Osteocyte (in vitro differentiated cells): ENCODE results near the gene PADI4. TPM values are rescaled to one million over a fixed set of nuclear protein-coding genes. Genes with fewer than 3 reads are reported as not detected.
A peak's percentile ranks its signal among the peaks of the same experiment; 100 is the strongest.

Experiments
- DNase-seq: peaks from one replicate; pipeline ENCODE4 v3.0.0; 2021; ENCODE audit warnings: mixed read lengths; ENCODE audit not compliant: unreplicated experiment; ENCODE audit errors: extremely low spot score
- H3K27ac Mint-ChIP-seq: one replicate; pipeline ENCODE4 v1.8.0; 2021; ENCODE audit warnings: mild to moderate bottlenecking, mixed read lengths; ENCODE audit not compliant: unreplicated experiment
- H3K27me3 Mint-ChIP-seq: one replicate; pipeline ENCODE4 v1.8.0; 2021; ENCODE audit warnings: mixed read lengths; ENCODE audit not compliant: unreplicated experiment
- H3K36me3 Mint-ChIP-seq: one replicate; pipeline ENCODE4 v1.8.0; 2021; ENCODE audit warnings: mixed read lengths; ENCODE audit not compliant: unreplicated experiment
- H3K4me1 Mint-ChIP-seq: one replicate; pipeline ENCODE4 v1.8.0; 2021; ENCODE audit warnings: mixed read lengths; ENCODE audit not compliant: unreplicated experiment
- H3K4me3 Mint-ChIP-seq: one replicate; pipeline ENCODE4 v1.8.0; 2021; ENCODE audit warnings: mild to moderate bottlenecking, moderate library complexity, mixed read lengths; ENCODE audit not compliant: unreplicated experiment
- H3K9me3 Mint-ChIP-seq: one replicate; pipeline ENCODE4 v1.8.0; 2021; ENCODE audit warnings: mixed read lengths; ENCODE audit not compliant: unreplicated experiment
- CTCF ChIP-seq: fragments of 200-600 bp; sonication (generic); IDR thresholded peaks from 2 replicates; pipeline ENCODE4 v1.5.0; 2021; ENCODE audit warnings: antibody characterized with exemption, mild to moderate bottlenecking, moderate library complexity
- total RNA-seq: library from RNA; stranded (reverse); gene quantifications from 2 replicates; pipeline ENCODE4 v1.2.1, GENCODE V29; 2021

Gene PADI4
- total RNA-seq, 1 donor from 2014 or later, result not detected

GRCh38 chr1:17333081-17333480 lies 25.1 kb downstream of the PADI4 start:
- no peak overlapping the region for H3K4me3 Mint-ChIP-seq
- H3K27me3 Mint-ChIP-seq, result peaks cover 13% of the 10 kb centered on the region
- no peaks in the 10 kb centered on the region for H3K36me3 Mint-ChIP-seq
- H3K27ac Mint-ChIP-seq, result no peak overlapping the region
- peaks cover 7% of the 10 kb centered on the region for H3K9me3 Mint-ChIP-seq
- DNase-seq, result no peak
- H3K4me1 Mint-ChIP-seq, result peaks cover 2% of the 10 kb centered on the region
- no peak for TF ChIP-seq CTCF

- TF ChIP-seq CTCF, result peak; percentile 90
- H3K27me3 Mint-ChIP-seq, result no peaks in the 10 kb centered on the region
- no peaks in the 10 kb centered on the region for H3K9me3 Mint-ChIP-seq
- no peak overlapping the region for H3K27ac Mint-ChIP-seq
- no peak overlapping the region for H3K4me3 Mint-ChIP-seq
- DNase-seq, result peak; percentile 92
- H3K4me1 Mint-ChIP-seq, result peaks cover 2% of the 10 kb centered on the region
- no peaks in the 10 kb centered on the region for H3K36me3 Mint-ChIP-seq
Observed at GRCh38 chr1:17335821-17336710, 28.1 kb downstream of the PADI4 start.

- Mint-ChIP-seq H3K4me3 (no peak overlapping the region), H3K9me3 (peaks cover 4% of the 10 kb centered on the region), H3K27ac (no peak overlapping the region), H3K4me1 (no peaks in the 10 kb centered on the region), H3K27me3 (no peaks in the 10 kb centered on the region), H3K36me3 (no peaks in the 10 kb centered on the region)
- TF ChIP-seq CTCF, result no peak
- DNase-seq, result no peak
Observed at GRCh38 chr1:17338706-17339493, 30.9 kb downstream of the PADI4 start.

GRCh38 chr1:17339521-17339920 lies 31.5 kb downstream of the PADI4 start:
- H3K4me3 Mint-ChIP-seq, result no peak overlapping the region
- H3K27ac Mint-ChIP-seq, result no peak overlapping the region
- H3K9me3 Mint-ChIP-seq, result peaks cover 7% of the 10 kb centered on the region
- H3K4me1 Mint-ChIP-seq, result no peaks in the 10 kb centered on the region
- TF ChIP-seq CTCF, result no peak
- no peaks in the 10 kb centered on the region for H3K27me3 Mint-ChIP-seq
- DNase-seq, result no peak
- no peaks in the 10 kb centered on the region for H3K36me3 Mint-ChIP-seq

- Mint-ChIP-seq H3K27me3 (no peaks in the 10 kb centered on the region), H3K4me3 (no peak overlapping the region), H3K4me1 (no peaks in the 10 kb centered on the region), H3K27ac (no peak overlapping the region), H3K36me3 (no peaks in the 10 kb centered on the region), H3K9me3 (peaks cover 7% of the 10 kb centered on the region)
- no peak for DNase-seq
- TF ChIP-seq CTCF, result no peak
Observed at GRCh38 chr1:17340358-17340757, 32.4 kb downstream of the PADI4 start.
